LHCN-M2 (cell line): Measurements from ENCODE around the gene CRYBG2. TPM values are rescaled to one million over a fixed set of nuclear protein-coding genes. Genes with fewer than 3 reads are reported as not detected.
"Not testable (repeated sequence)": the region's sequence is repeated elsewhere in the genome, so short reads cannot be mapped to it uniquely, and the experiment has no call there.

ENCODE experiments used
- DNase-seq: peaks from one replicate; pipeline ENCODE4 v3.0.0-alpha.2; 2012; ENCODE audit warnings: low read depth
- total RNA-seq: library from RNA; depleted of rRNA; stranded (reverse); fragments of >200 nt; gene quantifications from 2 replicates; pipeline ENCODE4 v1.2.3, GENCODE V29; 2014

CRYBG2 gene
- total RNA-seq, 1 experiment from 2014 or later, result not detected

DNA sequence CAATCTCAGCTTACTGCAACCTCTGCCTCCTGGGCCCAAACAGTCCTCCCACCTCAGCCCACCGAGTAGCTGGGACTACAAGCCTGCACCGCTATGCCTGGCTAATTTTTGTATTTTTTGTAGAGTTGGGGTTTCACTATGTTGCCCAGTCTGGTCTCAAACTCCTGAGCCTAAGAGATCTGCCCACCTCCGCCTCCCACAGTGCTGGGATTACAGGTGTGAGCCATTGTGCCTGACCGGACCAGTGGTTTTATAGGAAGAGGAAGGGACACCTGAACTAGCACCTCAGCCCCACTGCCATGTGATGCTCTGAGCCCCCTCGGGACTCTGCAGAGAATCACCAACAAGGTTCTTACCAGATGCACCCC is 4.1 kb downstream of the CRYBG2 start:
- no peak for DNase-seq

DNA sequence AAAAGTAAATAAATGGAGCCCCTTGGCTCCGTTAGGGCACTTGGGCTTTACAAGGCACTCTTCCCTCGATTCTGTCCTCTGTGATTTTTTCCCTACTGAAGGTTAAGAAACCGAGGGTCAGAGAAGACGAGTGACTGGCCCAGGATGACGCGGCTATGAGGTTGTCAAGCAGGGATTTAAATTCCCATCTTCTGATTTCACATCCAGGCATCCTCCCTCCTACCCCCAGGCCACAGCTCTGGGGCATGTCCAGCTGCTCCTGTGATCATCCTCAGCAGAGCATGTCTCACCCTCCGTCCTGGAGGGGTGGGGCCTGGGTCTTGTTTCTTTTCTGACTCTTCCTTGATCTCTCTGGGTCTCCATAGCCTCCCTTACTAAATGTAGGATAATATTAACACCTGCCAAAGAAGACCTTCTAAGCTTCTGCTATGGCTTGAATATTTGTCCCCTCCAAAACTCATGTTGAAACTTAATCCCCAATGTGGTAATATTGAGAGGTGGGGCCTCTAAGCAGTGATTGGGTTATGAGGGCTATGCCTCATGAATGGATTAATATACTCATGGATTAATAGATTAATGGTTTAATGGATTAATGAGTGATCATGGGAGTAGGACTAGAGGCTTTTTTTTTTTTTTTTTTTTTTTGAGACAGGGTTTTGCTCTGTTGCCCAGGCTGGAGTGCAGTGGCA is 4.6 kb downstream of the CRYBG2 start:
- DNase-seq, result peak; percentile 76

DNA sequence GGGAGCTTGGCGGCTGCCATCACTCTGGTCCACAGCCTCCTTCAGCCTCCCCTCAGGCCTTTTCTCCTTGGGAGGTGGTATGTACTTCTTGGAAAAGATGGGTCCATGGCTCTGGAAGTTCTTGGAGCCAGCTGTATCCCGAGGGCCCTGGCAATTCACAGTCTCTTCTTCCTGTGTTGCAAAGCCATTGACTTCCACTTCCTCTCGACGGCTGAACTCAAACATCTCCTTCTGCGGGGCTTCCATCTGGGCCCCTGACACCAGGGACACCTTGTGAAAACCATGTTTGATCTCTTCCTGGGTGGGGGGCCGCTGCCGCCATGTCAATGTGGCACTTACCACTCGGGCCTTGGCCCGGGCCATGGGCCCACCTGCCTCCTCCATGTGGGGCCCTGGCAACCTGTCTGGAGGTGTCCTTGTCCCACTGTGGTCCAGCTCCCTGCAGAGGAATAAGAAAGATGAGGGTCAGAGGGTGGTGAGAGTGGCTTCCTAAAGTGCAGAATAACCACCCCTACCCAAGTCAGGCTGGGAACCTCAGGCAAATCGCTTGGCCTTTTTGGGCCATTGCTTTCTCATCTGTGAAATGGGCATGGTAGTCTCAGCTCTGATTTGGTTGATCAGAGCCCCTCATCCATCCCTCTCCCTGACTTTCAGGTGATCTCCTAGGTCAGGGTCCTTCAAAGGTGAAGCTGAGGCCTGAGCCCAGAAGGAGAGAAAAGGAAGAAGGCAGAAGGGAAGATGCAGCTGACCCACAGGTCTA is 7.5 kb downstream of the CRYBG2 start:
- DNase-seq, result no peak

DNA sequence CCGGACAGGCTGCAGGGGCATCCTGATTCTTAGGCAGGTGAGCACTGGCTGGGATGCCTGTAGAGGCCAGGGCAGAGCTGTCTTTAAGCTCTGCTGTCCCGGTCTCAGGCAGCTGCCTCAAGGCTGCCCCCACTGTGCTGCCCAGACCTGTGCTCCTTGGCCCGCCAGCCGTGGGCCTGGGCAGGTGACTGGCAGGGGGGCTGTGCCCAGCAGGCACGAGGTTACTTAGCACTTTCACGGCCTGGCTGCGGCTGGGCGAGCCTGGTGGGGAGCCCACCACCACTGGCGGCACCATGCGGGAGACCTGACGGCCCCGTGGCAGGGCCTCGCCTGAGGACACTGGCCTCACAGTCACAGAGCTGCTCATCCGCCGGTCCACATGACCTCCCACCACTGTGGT is 8.2 kb downstream of the CRYBG2 start:
- DNase-seq, result no peak

DNA sequence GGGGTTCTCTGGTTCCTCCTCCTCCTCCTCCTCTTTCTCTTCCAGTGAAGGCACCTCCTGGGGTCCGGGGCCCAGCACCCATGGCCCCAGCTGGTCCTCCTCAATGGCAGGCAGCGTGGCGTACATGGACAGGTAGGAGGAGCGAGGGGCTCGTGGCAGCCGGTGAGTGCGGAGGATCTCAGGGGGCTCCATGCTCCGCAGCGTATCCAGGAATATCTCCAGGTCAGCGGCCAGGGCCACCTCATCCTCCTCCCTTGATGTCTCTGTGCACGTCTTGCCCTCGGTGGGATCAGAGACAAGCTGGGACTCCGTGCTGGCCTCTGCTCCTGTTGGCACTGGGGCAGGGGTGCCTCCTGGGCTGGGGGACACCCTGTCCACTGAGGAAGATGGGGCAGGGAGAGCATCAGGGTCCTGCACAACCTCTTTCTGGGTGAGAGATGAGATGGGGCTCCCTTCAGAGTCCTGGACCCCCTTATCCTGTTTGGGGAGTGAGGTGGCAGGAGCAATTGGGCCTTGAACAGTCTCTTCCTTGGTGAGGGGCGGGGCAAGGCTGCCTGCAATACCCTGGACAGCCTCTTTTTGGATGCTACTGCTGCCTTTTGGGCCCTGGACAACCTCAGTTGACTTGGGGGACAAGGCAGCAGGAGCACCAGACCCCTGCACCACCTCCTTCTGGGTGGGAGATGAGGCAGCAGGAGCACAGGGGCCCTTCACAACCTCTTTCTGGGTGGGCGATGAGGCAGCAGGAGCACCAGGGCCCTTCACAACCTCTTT is 9.6 kb downstream of the CRYBG2 start:
- no peak for DNase-seq

DNA sequence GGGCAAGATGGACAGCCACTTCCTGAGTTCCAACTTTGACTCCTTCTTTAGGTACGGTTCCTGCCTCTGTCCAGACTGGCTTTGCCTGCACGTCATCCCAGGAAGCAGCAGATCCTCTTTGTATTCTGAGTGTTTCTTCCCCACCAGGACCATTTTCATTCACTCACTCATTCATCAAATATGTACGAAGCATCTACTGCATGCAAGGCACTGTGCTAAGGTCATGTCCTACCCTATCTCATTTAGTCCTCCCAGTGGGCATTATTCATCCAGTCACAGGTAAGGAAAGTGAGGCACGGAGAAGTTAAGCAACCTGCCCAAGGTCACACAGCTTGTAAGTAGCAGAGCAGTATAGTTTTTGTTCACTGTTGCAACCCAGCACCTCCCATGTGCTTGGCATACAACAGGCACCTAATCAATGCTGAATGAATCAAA is 13.9 kb downstream of the CRYBG2 start:
- DNase-seq, result no peak

DNA sequence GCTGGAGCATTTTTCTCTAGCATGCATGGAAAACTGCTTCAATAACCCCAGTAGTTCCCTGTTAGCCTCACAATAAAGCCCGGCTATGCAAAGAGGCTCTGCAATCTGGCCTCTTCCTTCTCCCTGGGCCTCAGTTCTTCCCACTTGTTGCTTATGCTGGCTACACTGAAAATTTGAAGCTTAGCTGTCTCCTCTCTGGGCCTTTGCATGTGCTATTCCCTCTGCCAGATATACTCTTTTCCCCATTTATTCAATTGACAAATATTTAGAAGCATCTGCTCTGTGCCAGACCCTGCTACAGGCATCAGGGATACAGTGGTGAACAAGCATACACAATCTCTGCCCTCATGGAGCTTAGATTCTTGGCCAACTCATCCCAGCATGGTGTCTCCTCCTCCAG is 15.3 kb downstream of the CRYBG2 start:
- DNase-seq, result no peak

DNA sequence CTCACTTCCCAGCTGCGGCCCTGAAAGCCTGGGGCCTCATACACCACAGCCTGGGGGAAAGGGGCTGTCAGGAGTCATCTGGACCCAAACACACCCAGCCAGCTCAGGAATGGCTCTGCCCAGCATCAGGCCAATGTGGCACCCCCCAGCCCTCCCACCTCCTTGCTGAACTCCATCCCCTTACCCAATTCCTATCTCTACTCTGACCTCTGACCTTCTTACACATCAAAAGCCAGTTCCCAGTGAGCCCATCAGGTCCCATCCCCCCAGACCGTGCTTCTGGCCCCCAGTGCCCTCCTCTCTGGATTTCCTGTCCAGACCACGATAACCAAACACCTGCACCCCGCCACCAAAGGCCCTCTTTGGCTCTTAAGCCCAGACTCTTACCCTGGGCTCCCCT is 16.3 kb downstream of the CRYBG2 start:
- no peak for DNase-seq

DNA sequence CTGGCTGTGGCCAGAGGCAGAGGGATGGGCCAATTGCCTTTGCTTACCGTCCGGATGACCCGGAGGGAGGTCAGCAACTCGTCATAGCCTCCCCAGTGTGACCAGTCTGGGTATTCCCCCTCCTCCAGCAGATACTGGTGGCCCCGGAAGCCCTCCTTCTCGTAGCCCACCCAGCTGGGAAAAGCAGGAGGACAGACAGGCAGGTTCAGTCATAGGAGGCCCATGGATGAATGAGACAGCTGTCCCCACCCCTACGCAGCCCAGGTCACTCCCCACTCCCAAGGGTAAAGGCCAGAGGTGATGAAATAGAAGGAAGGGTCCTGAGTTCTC is 16.8 kb downstream of the CRYBG2 start:
- DNase-seq, result no peak

DNA sequence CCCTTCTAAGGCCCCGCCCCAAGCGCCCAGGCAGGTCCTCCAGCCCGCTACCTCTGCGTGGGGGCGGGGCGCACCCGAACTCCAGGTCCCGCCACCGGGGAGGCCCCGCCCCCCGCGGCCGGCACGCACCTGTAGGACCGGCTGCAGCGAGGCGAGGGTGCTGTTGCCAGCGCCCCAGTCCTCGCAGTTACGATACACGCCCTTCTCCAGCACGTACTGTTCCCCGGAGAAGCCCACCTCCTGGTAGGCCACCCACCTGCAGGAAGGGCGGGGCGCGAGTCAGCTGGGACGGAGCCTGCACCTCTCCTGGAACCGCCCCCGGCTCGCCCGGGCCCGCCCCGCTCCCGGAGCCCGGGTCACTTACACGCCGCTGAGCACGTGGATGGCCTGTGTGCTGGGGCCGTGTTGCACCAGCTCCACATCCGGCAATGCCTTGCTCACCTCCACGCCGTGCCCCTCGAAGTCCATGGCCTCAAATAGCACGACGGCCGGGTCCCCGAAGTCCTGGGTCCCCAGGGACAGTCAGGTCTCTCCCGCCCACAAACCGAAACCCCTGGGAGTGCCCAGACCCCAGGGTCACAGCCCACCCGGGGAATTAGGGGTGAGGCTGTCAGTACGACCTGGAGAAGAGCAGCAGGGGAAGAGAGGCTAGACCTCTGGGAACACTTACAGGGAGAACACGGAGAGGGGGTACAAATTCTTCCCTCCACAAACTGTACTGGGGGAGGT is 17.3 kb downstream of the CRYBG2 start:
- DNase-seq, result no peak

DNA sequence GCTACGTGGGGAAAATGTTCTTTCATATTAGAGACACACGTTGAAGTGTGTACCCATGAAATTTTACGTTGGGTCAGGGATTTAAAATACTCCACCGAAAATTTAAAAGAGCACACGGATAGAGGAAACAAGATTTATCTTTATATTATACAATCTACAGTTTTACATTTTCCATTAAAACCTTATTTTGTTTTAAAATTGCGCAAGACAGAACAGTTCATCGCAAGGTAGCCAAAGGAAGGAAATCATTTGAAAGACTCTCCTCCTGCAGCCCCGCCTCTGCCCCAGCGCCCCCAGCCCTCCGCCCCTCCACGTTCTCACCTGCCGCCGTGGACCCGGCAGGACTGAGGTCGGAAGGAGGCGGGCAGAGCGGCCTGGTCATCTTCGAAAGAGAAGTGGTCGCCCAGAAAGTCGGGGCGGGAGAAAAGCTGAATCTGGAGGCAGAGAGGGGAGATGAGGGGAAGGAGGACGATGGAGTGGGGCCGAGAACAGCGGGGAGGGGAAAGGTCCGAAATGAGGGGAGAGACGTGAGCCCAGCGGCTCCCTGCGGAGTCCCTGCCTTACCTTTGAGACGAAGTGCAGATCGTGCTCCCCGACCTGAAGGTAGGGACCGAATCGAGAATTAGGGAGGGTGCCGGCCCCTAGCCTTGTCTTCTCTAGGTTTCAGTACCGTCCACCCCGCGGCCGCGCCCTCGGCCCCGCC is 18.0 kb downstream of the CRYBG2 start:
- no peak for DNase-seq

DNA sequence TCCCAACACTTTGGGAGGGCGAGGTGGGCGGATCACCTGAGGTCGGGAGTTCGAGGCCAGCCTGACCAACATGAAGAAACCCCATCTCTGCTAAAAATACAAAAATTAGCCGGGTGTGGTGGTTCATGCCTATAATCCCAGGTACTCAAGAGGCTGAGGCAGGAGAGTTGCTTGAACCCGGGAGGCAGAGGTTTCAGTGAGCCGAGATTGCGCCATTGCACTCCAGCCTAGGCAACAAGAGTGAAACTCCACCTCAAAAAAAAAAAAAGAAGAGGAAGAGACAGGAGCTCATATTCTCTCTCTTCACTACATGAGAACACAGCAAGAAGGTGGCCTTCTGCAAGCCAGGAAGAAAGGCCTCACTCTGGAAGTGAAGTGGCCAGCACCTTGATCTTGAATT is 20.6 kb downstream of the CRYBG2 start:
- DNase-seq, result not testable (repeated sequence)

DNA sequence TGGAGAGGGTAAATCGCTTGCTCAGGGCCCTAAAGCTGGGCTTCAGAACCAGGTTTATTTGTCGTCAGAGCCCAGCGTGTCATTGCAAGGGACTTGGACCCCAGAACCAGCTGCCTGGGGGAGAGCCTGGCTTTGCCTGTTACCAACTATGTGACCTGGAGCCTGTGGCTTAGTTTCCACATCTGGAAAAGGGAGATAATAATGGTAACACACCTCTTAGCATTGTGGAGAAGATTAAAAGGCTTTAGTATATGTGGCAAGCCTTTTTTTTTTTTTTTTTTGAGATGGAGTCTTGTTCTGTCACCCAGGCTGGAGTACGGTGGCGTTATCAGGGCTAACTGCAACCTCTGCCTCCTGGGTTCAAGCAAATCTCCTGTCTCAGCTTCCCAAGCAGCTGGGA is 23.7 kb downstream of the CRYBG2 start:
- DNase-seq, result no peak

DNA sequence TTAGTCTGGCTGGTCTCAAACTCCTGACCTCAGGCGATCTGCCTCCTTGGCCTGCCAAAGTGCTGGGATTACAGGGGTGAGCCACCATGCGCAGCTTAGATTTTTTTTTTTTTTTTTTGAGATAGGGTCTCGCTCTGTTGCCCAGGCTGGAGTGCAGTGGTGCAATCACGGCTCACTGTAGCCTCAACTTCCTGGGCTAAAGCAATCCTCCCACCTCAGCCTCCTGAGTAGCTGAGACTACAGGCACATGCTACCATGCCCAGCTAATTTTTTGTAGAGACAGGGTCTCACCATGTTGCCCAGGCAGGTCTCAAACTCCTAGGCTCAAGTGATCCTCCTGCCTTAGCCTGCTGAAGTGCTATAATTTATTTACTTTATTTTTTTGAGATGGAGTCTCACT is 24.6 kb downstream of the CRYBG2 start:
- DNase-seq, result not testable (repeated sequence)

DNA sequence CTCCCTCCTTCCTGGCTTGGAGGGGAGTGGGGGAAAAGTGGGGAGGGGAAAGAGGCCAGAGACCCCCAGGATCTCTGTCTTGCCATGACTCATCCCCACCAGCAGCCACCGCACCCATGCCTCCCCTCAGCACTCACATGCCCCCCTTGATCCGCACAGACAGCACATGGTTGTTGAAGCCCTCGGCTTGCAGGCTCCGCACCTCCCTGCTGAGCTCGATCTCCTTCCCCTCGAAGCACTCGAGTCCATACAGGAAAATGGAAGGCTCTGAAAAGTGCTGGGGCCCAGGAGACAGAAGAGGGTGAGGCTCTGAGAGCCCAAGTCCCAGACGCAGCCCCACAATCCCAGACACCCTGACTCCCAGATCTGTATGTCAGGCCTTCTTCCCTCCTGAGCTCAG is 25.3 kb downstream of the CRYBG2 start:
- DNase-seq, result no peak

DNA sequence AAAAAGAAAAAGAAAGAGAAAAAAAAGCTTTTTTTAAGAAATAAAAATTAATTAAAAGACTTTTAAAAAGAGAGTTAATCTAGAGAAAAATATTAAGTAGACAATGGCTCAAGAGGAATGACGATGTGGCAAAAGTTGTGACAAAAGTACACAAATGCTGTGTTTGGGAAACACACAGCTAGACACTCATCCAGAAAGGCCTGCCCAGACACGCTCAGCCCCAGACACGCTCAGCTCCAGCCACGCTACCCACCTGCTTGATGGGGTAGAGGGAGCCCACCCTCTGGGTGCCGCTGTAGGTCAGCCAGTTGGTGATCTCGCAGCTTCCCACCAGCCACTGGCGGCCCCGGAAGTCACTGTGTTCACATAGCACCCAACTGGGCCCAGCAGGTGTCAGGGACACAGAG is 26.0 kb downstream of the CRYBG2 start:
- DNase-seq, result no peak

DNA sequence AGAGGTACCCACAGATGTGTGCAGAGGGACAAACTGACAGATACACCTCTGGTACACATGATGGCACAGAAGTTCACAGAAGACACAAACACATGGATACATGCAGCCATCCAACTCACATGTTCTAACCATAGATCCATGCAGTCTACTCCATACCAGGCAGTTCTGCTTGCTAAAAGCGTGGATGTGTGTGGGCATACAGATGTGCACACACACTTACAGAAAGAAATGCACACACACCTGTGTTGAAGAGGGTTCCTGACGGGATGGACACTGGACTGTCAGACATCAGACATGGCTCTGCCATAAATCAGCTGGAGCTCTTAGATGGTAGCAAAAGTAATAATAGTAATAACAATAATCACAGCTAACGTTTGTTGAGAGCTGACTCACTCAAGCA is 29.4 kb downstream of the CRYBG2 start:
- no peak for DNase-seq

DNA sequence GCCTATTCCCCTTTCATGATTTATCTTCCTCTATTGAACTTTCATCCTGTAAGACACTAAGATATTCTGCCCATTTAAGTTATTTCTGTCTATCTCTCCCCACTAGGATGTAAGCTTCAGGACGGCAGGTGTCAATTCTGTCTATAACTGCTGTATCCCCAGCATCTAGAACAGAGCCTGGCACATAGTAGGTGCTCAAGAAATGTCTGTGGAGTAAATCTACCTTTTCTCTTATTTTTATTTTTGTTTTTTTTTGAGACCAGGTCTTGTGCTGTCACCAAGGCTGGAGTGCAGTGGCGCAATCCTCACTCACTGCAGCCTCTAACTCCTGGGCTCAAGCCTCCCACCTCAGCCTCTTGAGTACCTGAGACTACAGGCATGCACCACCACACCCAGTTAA is 30.5 kb downstream of the CRYBG2 start:
- no peak for DNase-seq

DNA sequence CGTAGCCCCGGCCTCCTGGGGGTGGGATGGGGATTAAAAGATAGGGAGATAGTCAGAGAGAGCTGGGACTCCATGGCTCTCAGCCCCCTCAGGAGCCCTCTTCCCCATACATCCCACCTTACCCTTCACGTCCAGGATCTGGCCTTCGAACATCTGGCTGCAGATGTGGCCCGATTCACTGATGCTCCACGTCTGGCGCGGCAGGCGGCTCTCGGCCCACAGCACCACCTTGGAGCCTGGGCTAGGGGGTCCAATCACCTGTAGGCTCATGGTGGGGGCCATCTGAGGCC is 31.9 kb downstream of the CRYBG2 start:
- DNase-seq, result no peak

DNA sequence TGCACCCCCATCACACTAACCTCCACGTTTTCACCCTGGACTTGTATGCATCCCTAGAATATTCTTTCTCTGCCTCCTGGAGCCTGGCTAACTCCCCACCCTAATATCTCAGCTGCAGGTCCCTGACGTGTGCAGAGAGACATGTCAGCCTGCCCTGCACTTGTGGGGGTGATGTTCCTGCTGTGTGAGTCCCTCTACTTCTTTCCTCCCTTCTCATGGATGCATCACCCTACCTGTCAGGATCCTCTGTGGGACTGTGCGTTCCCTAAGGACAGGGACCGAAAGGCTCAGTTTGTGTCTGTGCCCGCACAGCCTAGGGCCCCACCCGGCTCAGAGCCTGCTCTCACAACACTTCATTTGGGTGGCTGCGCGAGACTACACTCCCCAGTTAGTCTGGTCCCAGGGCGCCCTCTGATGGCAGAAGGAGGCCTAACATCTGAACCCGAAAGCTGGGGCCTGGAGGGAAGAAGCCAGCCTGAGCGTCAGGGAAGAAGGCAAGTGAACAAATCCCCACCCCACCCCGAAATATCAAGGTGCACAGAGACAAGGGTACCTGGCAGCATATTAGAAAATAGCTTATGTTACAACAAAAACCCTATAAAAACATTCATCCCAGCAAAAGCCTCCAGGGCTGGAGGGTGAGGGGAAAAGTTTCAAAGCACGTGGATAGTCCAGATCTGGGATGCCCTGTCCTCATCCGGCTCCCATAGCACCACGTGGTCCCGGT is 32.5 kb downstream of the CRYBG2 start:
- peak; percentile 73 for DNase-seq

DNA sequence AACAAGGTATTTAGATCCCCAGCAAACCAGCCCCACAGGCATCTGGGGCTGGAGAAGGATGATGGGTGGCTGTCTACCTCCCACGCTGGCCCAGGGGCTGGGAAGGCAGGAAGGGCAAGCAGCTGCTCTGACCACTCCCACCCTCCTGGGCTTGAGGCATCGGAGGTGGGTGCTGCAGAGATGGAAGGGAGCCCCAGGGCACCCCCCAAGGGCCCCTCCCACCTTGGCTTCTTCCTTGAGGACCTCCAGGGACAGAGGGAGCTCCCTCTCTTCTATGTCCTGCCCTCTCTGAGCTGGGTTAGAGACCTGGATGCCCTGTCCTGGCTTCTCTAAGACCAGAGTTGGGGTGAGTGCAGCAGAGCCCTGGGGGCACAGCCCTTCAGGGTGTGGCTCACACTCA is 33.0 kb downstream of the CRYBG2 start:
- DNase-seq, result no peak
